OCI-M1 (cell line): ENCODE results near the gene ATP6V1B1.

Source experiments
- DNase-seq: peaks from one replicate; lab custom pipeline; 2025; lab: John Stamatoyannopoulos, UW

The ATP6V1B1 gene

GRCh38 chr2:70966681-70967080 lies 31.0 kb downstream of the ATP6V1B1 start:
- no peak for DNase-seq

GRCh38 chr2:70967189-70967588 lies 31.5 kb downstream of the ATP6V1B1 start:
- no peak for DNase-seq

- no peak for DNase-seq
Observed at GRCh38 chr2:70974592-70974991, 38.9 kb downstream of the ATP6V1B1 start.

GRCh38 chr2:70975237-70975636 lies 39.5 kb downstream of the ATP6V1B1 start:
- DNase-seq: peak; percentile 5

- DNase-seq: no peak
Observed at GRCh38 chr2:70977605-70978205, 42.0 kb downstream of the ATP6V1B1 start.

GRCh38 chr2:70978341-70979179 lies 42.9 kb downstream of the ATP6V1B1 start, which contains the start of gene ANKRD53:
ANKRD53 (plus strand) TSS chr2:70978630; CDS start chr2:70978646, 16 bp downstream.
- no peak for DNase-seq

GRCh38 chr2:70979180-70979488 lies 43.4 kb downstream of the ATP6V1B1 start:
- no peak for DNase-seq

- DNase-seq: no peak
Observed at GRCh38 chr2:70979626-70980025, 43.9 kb downstream of the ATP6V1B1 start.

GRCh38 chr2:70981421-70981820 lies 45.7 kb downstream of the ATP6V1B1 start:
- no peak for DNase-seq

- no peak for DNase-seq
Observed at GRCh38 chr2:70981866-70982810, 46.4 kb downstream of the ATP6V1B1 start.

GRCh38 chr2:70982971-70983370 lies 47.3 kb downstream of the ATP6V1B1 start:
- no peak for DNase-seq

- no peak for DNase-seq
Observed at GRCh38 chr2:70983506-70984227, 48.0 kb downstream of the ATP6V1B1 start.

GRCh38 chr2:70984228-70984575 lies 48.5 kb downstream of the ATP6V1B1 start:
- no peak for DNase-seq

- DNase-seq: no peak
Observed at GRCh38 chr2:70984576-70985282, 49.0 kb downstream of the ATP6V1B1 start.

GRCh38 chr2:70985283-70985688 lies 49.6 kb downstream of the ATP6V1B1 start:
- no peak for DNase-seq

GRCh38 chr2:70985956-70986355 lies 50.3 kb downstream of the ATP6V1B1 start:
- no peak for DNase-seq

GRCh38 chr2:70986499-70987189 lies 50.9 kb downstream of the ATP6V1B1 start:
- no peak for DNase-seq

GRCh38 chr2:70987386-70987785 lies 51.7 kb downstream of the ATP6V1B1 start:
- DNase-seq: no peak

- DNase-seq: no peak
Observed at GRCh38 chr2:70988151-70988550, 52.5 kb downstream of the ATP6V1B1 start.
